Mononuclear cell (primary cell): ENCODE data around the gene TMEM63B. TPM values are rescaled to one million over a fixed set of nuclear protein-coding genes. Genes with fewer than 3 reads are reported as not detected.

Experiments used
- H3K27me3 ChIP-seq: 2 replicates; pipeline ENCODE4 v1.6.0; 2011; ENCODE audit warnings: low read length, control low read depth; ENCODE audit not compliant: insufficient read depth
- H3K4me1 ChIP-seq: 2 replicates; pipeline ENCODE4 v1.5.1; 2011; ENCODE audit warnings: mild to moderate bottlenecking, low read length, control low read depth; ENCODE audit not compliant: insufficient read depth
- H3K4me3 ChIP-seq: 2 replicates; pipeline ENCODE4 v1.5.1; 2011; ENCODE audit warnings: mild to moderate bottlenecking, low read length, moderate library complexity
- H3K9me3 ChIP-seq: 2 replicates; pipeline ENCODE4 v1.5.1; 2011; ENCODE audit warnings: low read depth, mild to moderate bottlenecking, control low read depth, low read length
- total RNA-seq: library from RNA; depleted of rRNA; stranded (reverse); fragments of >200 nt; gene quantifications from one replicate; pipeline ENCODE4 v1.2.3, GENCODE V29; 2012

TMEM63B gene
- total RNA-seq, 1 donor: 8.1 TPM

DNA sequence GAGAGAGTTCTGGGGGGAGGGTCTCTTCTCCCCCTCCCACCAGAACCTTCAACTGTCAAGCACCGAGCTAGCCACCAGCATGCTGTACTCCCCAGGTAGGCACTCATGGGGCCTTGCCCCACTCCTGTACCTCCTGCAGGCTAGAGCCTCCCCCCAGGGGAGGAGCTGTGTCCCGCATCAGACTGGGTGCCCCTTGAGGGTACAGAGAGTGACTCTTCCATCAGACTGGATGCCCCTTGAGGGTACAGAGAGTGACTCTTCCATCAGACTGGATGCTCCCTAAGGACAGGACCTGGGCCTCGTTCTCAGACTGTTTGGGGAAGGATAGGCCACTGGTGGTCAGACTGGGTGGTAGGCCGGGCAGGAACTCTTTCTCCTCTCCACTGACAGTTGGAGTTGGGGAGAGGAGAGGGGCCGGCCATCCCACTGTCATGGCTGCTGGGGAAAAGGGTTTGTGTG, 31.4 kb downstream of the TMEM63B start, which contains the start of gene CAPN11:
CAPN11 (plus strand) TSS at position 51 of the 459 bp plus-strand sequence; CDS start at position 80, 29 bp downstream.
- Histone ChIP-seq H3K4me3 (no peak within 1 kb of the TSS), H3K4me1 (no peaks in the 10 kb centered on the region), H3K9me3 (no peaks in the 10 kb centered on the region), H3K27me3 (no peaks in the 10 kb centered on the region)

DNA sequence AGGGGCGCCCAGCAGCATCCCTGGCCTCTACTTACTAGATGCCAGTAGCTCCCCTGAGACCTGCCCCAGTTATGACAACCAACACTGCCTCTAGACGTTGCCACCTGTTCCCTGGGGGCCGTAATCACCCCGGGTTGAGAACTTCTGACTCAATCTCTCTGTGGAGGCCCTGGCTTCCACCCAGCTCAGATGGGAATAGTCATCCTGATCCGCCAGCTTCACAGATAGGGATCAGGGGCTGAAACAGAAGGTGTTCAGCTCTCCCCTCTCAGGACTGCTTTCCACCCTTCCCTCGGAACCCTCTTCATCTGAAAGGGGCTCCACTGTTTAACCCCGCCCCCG, 34.6 kb downstream of the TMEM63B start:
- Histone ChIP-seq H3K27me3 (no peaks in the 10 kb centered on the region), H3K4me1 (no peaks in the 10 kb centered on the region), H3K4me3 (no peak overlapping the region), H3K9me3 (no peaks in the 10 kb centered on the region)

DNA sequence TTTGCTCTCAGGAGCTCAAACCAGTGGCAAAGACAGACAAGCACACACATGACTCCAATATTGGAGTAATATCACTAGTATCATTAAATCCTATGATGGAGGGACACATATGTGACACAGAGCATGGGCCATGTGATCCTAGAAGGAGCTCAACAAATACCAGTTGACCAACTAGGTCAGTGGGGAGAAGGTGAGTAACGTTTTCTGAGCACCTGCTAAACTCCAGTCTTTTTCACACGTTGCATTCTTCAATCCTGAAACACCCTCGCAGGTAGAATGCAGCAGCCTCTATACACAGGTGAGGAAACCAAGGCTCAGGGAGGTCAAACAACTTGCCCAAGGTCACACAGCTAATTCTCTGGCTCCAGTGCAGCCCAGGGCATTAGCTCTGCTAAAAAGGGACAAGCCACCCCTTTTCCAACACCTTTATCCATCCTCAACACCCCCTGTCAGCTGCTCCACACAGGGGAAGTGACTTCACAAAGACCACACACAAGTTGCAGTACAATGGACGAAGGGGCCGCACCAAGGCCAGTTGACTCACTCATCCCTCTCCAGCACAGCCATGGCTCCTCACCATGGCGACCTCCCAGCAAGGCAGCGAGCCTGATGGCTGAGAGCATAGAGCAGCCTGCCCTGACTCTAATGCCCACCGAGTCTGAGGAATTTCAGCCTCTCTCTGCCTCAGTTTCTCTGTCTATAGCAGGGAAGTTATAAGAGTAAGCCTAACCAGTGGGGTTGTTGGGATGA, 35.7 kb downstream of the TMEM63B start:
- no peak overlapping the region for H3K4me3 ChIP-seq
- no peaks in the 10 kb centered on the region for H3K4me1 ChIP-seq
- no peaks in the 10 kb centered on the region for H3K27me3 ChIP-seq
- H3K9me3 ChIP-seq: no peaks in the 10 kb centered on the region

DNA sequence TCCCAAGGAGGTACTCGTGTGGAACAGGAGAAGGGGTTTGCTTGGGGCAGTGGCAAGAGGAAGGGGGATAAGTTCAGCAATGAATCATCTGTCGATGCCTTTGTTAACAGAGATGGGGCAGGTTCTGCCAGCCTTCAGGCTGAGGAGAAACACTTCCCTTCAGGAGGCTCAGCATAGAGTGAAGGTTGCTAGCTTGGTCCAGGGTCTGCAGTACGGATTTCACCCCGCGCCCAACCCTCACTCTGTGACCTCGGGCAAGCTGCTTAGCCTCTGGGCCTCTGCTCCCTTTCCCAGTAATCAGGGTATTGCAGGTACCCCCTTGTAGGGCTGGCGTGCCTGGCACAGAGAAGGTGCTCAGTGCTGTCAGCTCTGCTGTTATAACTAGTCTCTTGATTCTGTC, 38.8 kb downstream of the TMEM63B start:
- Histone ChIP-seq H3K4me1 (no peaks in the 10 kb centered on the region), H3K27me3 (no peaks in the 10 kb centered on the region), H3K9me3 (no peaks in the 10 kb centered on the region), H3K4me3 (no peak overlapping the region)

GRCh38 chr6:44166591-44167184, 39.3 kb downstream of the TMEM63B start:
- no peak overlapping the region for H3K4me3 ChIP-seq
- H3K9me3 ChIP-seq: no peaks in the 10 kb centered on the region
- H3K27me3 ChIP-seq: no peaks in the 10 kb centered on the region
- H3K4me1 ChIP-seq: no peaks in the 10 kb centered on the region

DNA sequence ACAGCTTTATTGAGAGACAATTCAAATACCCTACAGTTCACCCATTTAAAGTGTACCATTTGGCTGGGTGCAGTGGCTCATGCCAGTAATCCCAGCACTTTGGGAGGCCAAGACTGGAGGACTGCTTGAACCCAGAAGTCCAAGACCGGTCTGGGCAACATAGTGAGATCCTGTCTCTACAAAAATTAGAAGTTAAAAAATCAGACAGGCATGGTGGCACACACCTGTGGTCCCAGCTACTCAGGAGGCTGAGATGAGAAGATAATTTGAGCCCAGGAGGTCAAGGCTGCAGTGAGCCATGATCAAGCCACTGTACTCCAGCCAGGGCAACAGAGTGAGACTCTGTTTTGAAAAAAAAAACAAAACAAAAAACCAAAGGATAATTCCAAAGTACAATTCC, 40.2 kb downstream of the TMEM63B start:
- Histone ChIP-seq H3K4me1 (no peaks in the 10 kb centered on the region), H3K27me3 (no peaks in the 10 kb centered on the region), H3K9me3 (no peaks in the 10 kb centered on the region), H3K4me3 (no peak overlapping the region)

GRCh38 chr6:44169154-44169553, 41.8 kb downstream of the TMEM63B start:
- Histone ChIP-seq H3K27me3 (no peaks in the 10 kb centered on the region), H3K4me1 (no peaks in the 10 kb centered on the region), H3K9me3 (no peaks in the 10 kb centered on the region), H3K4me3 (no peak overlapping the region)

GRCh38 chr6:44169886-44170570, 42.7 kb downstream of the TMEM63B start:
- Histone ChIP-seq H3K9me3 (no peaks in the 10 kb centered on the region), H3K4me1 (no peaks in the 10 kb centered on the region), H3K27me3 (no peaks in the 10 kb centered on the region), H3K4me3 (no peak overlapping the region)

DNA sequence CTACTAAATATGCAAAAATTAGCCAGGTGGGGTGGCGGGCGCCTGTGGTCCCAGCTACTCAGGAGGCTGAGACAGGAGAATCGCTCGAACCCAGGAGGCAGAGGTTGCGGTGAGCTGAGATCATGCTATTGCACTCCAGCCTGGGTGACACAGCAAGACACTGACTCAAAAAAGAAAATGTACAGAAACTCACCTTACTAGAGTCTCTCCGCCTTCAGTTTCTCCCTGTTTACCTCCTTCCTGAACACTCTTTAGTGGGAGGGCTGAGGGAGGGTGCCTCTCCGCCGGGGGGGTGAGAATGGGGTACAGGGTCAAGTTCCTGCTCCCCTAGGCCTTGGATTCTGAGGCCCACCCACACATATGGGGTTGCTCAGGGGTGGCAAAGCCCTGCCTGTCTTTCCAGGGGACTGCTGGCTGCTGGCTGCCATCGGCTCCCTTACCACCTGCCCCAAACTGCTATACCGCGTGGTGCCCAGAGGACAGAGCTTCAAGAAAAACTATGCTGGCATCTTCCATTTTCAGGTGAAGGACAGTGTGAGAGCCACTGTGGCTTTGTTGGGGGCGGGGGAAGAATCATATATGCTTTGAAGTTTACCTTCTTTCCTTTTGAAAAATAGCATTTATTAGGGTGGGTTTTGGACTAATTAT, 44.7 kb downstream of the TMEM63B start:
- Histone ChIP-seq H3K4me3 (no peak overlapping the region), H3K27me3 (no peaks in the 10 kb centered on the region), H3K9me3 (no peaks in the 10 kb centered on the region), H3K4me1 (peaks cover 8% of the 10 kb centered on the region)

GRCh38 chr6:44172731-44173500, 45.6 kb downstream of the TMEM63B start:
- Histone ChIP-seq H3K9me3 (no peaks in the 10 kb centered on the region), H3K27me3 (no peaks in the 10 kb centered on the region), H3K4me3 (no peak overlapping the region), H3K4me1 (peaks cover 10% of the 10 kb centered on the region)

GRCh38 chr6:44176130-44176761, 48.9 kb downstream of the TMEM63B start:
- no peaks in the 10 kb centered on the region for H3K9me3 ChIP-seq
- no peaks in the 10 kb centered on the region for H3K27me3 ChIP-seq
- no peak overlapping the region for H3K4me3 ChIP-seq
- peaks cover 10% of the 10 kb centered on the region for H3K4me1 ChIP-seq

GRCh38 chr6:44176762-44177509, 49.6 kb downstream of the TMEM63B start:
- Histone ChIP-seq H3K4me1 (peaks cover 10% of the 10 kb centered on the region), H3K27me3 (no peaks in the 10 kb centered on the region), H3K9me3 (no peaks in the 10 kb centered on the region), H3K4me3 (no peak overlapping the region)

DNA sequence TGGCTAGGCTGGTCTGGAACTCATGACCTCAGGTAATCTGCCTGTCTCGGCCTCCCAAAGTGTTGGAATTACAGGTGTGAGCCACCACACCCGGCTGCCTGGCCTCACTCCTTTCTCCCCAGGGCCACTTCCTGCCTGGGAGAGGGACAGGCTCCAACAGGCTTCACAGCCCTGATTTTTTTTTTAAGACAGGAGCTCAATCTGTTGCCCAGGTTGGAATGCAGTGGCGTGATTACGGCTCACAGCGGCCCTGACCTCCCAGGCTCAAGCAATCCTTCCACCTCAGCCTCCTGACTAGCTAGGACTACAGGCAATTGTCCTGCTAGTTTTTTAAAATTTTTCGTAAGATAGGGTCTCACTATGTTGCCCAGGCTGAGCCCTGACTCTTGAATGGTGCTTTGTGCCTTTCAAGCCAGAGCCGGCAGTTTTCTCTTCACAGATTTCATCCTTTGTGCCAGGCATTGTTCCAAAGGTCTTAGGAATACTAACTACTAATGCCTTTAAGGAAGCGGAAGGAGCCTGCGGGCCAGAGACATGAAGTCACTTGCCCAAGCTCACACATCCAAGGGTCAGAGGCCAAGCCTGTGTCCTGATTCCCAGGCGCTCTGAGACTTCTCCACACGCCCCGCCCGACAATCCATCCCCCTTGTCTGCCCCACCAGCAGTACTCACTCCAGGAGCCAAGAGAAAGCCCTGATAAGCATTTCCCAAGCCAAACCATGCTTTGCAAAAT, 50.5 kb downstream of the TMEM63B start:
- Histone ChIP-seq H3K27me3 (no peaks in the 10 kb centered on the region), H3K9me3 (no peaks in the 10 kb centered on the region), H3K4me1 (peaks cover 10% of the 10 kb centered on the region)

More for the DNA sequence above, 50.5 kb downstream of the TMEM63B start:
- H3K4me3 ChIP-seq: no peak overlapping the region
